ENCODE data around the gene RXFP4.

DNA sequence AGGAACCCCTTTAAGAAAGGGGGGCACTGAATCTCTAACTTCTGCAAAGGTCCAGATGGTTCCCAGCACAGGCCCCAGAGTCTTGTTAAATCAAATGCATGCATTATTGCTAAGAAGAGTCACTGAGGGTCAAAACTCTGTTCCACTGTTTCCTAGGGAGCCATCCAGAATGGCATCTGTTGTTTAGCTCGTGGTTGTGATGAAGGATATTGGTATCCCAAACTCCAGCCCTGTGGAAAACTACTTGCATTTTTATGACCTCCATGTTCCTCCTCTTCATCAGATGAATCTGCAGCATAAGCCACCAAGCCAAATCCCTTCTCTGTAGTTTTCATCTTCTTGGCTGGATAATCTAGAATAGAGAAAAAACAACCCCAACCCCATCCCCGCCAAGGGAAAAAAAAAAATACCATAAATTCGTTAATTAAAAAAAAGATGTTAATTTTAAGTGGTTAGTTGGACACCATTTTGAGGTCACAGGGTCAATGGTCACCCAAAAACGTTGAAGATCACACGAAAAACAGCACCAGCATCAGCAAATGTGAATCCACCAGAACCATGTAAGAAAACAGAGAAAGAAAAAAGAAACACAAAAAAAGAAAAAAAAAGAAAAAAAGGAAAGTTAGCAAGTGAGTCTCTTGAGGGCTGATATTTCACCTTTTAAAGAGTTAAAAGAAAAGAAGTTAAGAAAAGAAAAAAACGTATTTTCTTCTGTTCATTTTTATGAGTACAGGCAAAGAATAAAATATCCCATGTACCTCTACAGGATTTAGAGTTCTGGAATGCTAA is 27.3 kb upstream of the RXFP4 start:
- TF ChIP-seq, protein P1, sequence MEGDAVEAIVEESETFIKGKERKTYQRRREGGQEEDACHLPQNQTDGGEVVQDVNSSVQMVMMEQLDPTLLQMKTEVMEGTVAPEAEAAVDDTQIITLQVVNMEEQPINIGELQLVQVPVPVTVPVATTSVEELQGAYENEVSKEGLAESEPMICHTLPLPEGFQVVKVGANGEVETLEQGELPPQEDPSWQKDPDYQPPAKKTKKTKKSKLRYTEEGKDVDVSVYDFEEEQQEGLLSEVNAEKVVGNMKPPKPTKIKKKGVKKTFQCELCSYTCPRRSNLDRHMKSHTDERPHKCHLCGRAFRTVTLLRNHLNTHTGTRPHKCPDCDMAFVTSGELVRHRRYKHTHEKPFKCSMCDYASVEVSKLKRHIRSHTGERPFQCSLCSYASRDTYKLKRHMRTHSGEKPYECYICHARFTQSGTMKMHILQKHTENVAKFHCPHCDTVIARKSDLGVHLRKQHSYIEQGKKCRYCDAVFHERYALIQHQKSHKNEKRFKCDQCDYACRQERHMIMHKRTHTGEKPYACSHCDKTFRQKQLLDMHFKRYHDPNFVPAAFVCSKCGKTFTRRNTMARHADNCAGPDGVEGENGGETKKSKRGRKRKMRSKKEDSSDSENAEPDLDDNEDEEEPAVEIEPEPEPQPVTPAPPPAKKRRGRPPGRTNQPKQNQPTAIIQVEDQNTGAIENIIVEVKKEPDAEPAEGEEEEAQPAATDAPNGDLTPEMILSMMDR (optimal IDR thresholded peaks at IDR 0.05 in 1 of 3, IDR thresholded peaks at IDR 0.05 in 1 of 3, conservative IDR thresholded peaks at IDR 0.05 in 1 of 3; ENCODE audit: extremely low read depth in 1 of 3, insufficient read depth in 2 of 3, low read length in 3 of 3): no peak
- TF ChIP-seq EZH2 (IDR thresholded peaks at IDR 0.05; ENCODE audit: low read length): no peak

Measured in keratinocyte (primary cell).